Brain pericyte (primary cell): ENCODE results near the gene TMEM63C.
A peak's percentile ranks its signal among the peaks of the same experiment; 100 is the strongest.

ENCODE experiments used
- DNase-seq: peaks from one replicate; pipeline ENCODE4 v3.0.0-alpha.2; 2012; ENCODE audit warnings: low read depth, low spot score

The TMEM63C gene

GRCh38 chr14:77195766-77196165, 14.2 kb downstream of the TMEM63C start:
- no peak for DNase-seq

GRCh38 chr14:77197988-77198387, 16.4 kb downstream of the TMEM63C start:
- DNase-seq = no peak

- DNase-seq = no peak
Measured at GRCh38 chr14:77198561-77198960, 17.0 kb downstream of the TMEM63C start.

- no peak for DNase-seq
Measured at GRCh38 chr14:77199590-77199989, 18.0 kb downstream of the TMEM63C start.

- no peak for DNase-seq
Measured at GRCh38 chr14:77200406-77200985, 18.9 kb downstream of the TMEM63C start.

- DNase-seq = no peak
Measured at GRCh38 chr14:77201696-77202095, 20.1 kb downstream of the TMEM63C start.

GRCh38 chr14:77203611-77204458, 22.2 kb downstream of the TMEM63C start:
- no peak for DNase-seq

GRCh38 chr14:77204459-77204771, 22.8 kb downstream of the TMEM63C start:
- no peak for DNase-seq

GRCh38 chr14:77204907-77205306, 23.3 kb downstream of the TMEM63C start:
- DNase-seq = no peak

GRCh38 chr14:77205566-77205965, 24.0 kb downstream of the TMEM63C start:
- DNase-seq = no peak

GRCh38 chr14:77206261-77206824, 24.7 kb downstream of the TMEM63C start:
- DNase-seq = no peak

GRCh38 chr14:77206877-77207389, 25.3 kb downstream of the TMEM63C start:
- no peak for DNase-seq

- peak; percentile 12 for DNase-seq
Measured at GRCh38 chr14:77208291-77208978, 26.8 kb downstream of the TMEM63C start.

GRCh38 chr14:77208979-77209318, 27.4 kb downstream of the TMEM63C start:
- no peak for DNase-seq

- no peak for DNase-seq
Measured at GRCh38 chr14:77212097-77212870, 30.7 kb downstream of the TMEM63C start.

GRCh38 chr14:77212943-77213678, 31.5 kb downstream of the TMEM63C start:
- DNase-seq = no peak

GRCh38 chr14:77213679-77214016, 32.0 kb downstream of the TMEM63C start:
- no peak for DNase-seq

GRCh38 chr14:77214216-77214615, 32.6 kb downstream of the TMEM63C start:
- no peak for DNase-seq

- no peak for DNase-seq
Measured at GRCh38 chr14:77217551-77217950, 36.0 kb downstream of the TMEM63C start.

- no peak for DNase-seq
Measured at GRCh38 chr14:77219591-77219990, 38.0 kb downstream of the TMEM63C start.
